ENCODE data around the gene SMIM22.

The SMIM22 gene, protein sequence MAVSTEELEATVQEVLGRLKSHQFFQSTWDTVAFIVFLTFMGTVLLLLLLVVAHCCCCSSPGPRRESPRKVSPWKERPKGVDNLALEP

DNA sequence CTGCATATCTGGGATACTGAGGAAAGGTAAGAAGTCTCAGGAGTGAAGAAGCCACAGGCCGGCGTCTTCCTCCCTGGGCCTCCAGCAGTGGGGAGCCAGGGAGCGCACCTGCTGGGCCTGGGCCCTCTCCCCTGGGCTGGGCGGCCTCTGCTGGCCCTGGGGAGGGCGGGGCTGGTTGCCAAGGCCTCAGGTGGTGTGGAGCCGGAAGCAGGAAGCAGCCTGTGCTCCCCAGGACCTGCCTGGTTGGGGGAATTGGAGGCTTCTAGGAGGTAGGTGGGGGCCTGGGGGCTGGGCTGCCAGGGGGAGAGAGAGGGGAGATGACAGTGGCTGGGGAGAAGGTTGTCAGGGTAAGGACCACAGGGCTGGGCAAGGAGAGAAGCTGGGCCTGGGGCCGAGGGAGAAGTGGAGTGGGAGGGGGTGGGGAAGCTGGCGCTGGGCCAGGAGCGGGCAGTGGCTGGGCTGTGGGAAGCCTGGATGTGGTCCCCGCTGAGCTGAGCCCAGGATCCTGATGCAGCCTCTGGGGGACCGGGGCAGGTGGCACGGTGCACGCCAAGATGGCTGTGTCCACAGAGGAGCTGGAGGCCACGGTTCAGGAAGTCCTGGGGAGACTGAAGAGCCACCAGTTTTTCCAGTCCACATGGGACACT, at the start of gene SMIM22:
TSS of gene SMIM22 (plus strand) at position 189 of the 647 bp plus-strand sequence. CDS start at position 555, 366 bp downstream.
- peak; percentile 13 for DNase-seq (ENCODE audit: low spot score)

DNA sequence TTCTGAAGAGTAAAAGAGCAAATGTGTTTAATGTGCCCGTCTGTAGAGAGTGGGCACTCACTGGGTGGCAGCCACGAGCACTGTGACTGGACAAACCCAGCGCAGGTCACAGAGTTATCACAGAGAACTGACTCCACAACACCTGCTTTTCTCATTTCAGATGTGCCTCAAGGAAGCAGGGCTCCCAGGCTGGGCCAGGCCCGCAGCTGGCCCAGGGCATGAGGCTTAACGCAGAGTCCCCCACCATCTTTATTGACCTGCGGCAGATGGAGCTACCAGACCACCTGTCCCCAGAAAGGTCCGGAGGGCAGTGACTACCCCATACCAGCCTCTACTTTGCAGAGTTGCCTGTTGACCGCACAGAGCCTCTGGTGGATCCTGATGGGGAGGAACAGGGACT, 49.0 kb upstream of the SMIM22 start:
- no peak for DNase-seq (ENCODE audit: low spot score)

DNA sequence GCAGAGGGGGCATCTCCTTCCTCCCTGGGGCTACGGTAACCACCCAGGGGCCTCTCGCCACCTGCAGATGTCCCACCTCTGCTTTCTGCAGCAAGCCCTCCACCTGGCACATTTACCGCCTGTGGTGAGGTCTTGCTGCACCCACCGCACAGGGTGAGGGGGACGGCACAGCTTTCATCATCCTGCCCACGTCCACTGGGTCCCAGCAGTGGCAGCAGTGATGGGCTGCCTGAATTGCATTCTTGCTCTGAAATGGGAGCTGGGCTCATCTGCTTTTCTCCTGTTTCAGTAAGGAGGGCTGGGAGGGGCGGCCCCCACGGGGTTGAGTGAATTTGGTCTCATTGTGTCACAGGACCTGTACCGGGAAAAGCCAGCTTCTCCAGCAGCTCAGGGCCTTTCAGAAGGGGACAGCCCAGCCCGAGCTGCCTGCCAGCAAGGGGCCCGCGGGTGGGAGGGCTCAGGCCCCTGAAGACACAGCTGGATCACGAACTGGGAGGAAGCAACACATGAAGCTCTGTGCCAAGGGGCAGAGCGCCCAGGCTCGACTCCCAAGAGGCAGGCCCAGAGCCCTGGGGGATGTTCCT, 48.1 kb upstream of the SMIM22 start:
- no peak for DNase-seq (ENCODE audit: low spot score)

DNA sequence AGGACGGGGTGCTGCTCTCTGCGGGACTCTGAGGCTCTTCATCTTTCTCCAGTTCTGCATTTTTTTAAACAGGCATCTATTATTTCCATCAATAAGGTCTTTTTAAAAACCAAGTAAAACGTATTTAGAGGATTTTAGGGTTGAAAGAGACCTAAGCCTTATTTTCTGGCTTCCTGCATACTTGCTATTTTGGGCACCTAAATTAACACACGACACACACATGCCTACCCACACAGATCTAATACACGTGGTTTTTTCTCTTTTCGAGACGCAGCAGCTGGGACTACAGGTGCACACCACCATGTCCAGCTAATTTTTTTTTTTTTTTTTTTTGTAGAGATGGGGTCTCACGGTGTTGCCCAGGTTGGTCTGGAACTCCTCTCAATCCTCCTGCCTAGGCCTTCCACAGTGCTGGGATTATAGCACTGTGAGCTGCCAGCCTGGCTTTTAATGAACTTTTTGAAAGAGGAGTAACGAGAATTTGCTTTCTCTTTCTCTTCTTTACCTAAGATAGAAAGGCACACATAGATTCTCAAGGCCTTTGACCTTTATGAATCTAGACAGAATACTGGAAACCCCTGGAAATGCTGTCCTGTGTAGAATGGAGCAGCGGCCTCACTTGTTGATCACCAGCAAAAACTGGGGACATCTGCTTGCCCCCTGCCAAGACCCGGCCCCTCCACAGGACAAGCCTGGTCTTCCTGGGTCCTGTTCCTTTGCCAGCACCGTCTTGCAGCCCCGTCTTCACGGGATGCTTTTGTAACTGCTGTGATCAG, 47.1 kb upstream of the SMIM22 start:
- no peak for DNase-seq (ENCODE audit: low spot score)

DNA sequence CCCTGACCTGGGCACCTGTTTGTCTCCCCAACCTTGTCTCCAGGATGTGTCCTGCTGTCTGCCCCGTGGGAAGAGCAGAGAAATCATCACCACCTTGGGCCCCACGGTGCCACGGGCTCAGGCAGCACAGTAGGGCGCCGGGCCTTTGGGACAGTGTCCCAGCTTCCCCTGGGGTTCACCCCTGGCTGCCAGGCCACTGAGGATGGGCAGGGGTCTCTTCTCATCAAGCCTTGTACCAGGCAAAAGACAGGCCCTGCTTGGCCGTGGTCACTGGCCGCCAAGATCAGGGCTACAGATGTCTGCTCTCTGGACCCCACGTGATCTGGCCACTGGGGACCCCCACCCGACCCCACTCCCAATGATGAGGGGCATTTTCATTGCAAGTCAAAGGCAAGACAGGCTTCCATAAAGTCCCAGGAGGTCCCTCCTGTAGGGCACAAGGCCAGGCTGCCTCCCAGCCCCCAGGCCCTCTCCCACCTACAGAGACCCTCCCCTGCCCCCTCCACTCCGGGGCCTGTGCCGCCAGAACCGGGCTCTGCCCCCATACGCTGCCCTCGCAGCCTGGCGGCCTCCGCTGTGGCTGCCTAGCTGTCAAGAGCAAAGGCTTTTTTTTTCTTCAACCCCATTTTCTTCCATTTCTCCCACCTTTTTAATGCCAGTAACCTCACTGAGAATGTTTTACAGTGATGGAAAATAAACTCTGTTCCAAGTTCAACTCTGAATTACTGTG, 46.3 kb upstream of the SMIM22 start:
- DNase-seq (ENCODE audit: low spot score) = no peak

DNA sequence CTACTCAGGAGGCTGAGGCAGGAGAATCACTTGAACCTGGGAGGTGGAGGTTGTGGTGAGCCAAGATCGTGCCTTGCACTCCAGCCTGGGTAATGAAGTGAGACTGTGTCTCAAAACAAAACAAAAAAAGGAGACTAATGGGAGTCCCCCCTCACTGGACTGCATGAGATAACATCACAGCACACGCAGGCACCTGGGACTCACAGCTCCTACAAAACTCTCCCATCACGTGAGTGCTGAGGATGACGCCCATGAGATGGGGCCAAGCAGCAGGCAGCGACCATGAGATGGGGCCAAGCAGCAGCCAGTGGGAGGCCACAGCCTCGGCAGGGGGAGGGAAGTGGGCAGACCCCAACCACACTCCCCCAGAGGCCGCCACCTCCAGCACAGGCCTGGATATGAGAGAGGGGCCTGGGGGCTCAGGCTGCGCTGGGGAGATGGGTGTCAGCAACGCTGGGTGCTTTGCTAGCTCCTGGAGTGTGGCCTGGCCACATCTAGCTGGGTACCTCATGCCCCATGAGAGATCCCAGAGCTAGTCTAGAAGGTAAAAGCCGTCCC, 45.4 kb upstream of the SMIM22 start:
- no peak for DNase-seq (ENCODE audit: low spot score)

DNA sequence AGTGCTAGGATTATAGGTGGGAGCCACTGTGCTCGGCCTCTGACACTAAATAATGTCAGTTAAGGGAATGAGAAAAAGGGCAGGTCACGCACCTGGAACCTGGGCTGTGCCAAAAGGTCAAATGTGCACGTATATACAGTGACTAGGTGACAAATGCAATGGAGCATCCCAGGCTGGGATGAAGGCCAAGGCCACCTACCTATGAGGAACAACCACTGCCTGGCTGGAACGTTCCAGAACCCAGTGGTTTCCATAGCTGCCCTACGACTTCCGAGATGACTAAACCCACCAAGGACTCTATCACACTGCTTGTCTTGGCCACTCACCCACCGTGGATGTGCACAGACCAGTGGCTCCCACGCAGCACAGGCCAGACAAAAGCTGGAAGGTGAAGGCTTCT, 44.3 kb upstream of the SMIM22 start:
- no peak for DNase-seq (ENCODE audit: low spot score)

DNA sequence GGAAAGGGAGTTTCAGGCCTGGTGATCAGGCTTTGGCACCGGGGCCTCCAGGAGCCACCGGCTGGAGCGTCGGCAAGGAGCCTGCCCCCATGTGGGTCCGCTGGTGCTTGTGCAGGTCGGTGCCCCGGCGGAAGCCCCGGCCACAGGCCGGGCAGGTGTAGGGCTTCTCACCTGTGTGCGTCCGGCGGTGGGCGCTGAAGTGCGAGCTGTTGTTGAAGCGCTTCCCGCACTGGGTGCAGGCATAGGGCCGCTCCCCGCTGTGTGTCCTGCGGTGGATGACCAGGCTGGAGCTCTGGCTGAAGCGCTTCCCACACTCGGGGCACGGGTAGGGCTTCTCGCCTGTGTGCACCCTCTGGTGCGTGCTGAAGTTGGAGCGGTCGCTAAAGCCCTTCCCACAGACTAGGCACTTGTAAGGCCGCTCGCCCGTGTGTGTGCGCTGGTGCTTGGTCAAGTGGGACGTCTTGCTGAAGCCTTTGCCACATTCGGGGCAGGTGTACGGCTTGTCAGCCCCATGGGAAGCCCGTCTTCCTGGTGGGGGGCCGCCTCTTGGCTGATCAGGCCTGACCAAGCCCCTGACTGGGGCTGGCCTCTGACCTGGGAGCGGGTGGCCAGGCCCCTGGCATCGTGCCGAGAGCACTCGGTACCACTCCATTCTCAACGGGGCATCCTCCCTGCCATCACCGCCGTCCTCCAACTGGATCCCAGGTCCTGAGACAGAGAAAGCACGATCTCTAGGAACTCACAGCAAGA, 42.6 kb upstream of the SMIM22 start:
- no peak for DNase-seq (ENCODE audit: low spot score)

DNA sequence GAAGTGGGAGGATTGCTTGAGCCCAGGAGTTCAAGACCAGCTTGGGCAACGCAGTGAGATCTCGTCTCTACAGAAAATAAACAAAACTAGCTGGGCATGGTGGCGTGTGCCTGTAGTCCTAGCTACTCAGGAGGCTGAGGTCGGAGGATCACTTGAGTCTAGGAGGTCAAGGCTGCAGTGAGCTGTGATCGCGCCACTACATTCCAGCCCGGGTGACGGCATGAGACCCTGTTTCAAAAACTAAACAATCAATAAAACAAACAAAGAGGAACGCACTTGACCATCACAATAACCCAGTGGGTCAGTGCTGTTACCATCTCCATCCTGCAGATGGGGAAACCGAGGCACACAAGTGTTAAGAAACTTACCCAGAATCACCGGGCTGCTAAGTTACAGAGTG, 41.9 kb upstream of the SMIM22 start:
- DNase-seq (ENCODE audit: low spot score) = no peak

DNA sequence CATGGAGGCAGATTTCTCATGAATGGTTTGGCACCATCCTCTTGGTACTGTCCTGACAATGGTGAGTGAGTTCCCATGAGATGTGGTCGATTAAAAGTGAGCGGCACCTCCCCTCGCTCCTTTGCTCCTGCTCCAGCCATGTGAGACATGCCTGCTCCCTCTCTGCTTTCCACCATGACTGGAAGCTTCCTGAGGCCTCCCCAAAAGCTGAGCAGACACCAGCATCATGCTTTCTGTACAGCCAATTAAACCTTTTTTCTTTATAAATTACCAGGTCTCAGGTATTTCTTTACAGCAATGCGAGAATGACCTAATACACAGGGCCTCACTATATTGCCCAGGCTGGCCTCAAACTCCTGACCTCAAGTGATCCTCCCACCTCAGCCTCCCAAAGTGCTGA, 40.3 kb upstream of the SMIM22 start:
- no peak for DNase-seq (ENCODE audit: low spot score)

DNA sequence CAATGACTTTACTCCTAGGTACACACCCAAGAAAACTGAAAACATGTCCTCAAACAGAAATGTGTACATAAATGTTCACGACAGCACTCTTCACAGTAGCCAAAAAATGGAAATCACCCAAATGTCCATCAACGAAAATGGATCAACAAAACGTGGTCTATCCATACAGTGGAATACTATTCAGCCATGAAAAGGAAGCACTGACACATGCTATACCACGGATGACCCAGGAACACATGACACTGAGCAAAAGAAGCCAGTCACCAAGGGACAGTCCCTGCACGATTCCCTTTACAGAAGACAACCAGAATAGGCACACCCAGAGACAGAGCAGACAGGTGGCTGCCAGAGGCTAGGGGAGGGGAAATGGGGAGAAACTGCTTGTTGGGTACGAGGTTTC, 39.5 kb upstream of the SMIM22 start:
- no peak for DNase-seq (ENCODE audit: low spot score)

DNA sequence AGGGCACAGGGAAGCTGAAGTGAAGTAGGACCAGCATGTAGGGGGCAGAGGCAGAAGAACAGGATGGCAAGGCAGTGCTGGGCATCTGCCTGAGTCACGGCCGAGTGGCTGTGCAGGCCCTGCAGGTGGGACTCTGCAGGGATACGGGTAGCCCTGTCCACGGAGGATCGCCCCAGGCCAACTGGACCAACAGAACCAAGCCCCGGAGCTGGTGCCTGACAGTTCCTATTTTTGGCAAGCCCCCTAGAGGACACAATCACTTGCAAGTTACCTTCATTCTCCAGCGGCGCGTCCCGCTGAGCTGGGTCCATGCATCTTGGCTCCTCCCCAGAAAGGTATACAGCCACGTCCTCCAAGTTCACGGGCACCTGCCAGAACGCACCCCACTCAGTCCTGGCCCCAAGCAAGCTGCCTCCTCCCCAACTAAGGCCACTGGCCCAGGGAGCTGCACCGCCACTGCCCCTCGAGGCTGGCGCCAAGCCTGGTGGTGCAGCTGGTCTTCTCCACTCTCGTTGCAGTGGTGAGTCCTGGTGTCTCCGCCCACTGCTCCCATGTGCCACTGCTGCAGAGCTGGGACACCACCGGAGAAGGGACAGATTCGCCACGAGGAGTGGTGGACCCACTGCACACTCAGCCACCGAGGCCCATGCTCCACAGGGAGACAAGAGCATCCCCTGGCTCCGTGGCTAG, 34.8 kb upstream of the SMIM22 start:
- DNase-seq (ENCODE audit: low spot score) = no peak

DNA sequence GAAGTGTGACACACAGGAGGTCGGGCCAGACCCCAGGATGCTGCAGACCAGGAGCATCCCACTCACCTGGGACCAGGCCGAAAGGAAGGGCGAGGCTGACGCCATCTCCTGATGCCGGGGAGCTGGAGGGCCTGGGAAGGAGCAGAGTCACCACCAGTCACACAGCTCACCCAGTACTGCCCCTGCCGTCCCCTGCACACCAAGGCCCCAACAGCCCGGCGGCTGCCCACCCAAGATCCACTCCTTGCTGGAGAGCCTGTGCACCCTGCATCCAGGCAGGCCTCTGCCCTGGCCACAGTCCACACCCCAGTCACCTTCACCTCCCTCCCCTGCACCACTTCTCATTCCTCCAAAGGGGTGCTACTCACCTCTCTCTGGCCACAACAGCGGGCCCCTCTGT, 33.0 kb upstream of the SMIM22 start:
- no peak for DNase-seq (ENCODE audit: low spot score)

DNA sequence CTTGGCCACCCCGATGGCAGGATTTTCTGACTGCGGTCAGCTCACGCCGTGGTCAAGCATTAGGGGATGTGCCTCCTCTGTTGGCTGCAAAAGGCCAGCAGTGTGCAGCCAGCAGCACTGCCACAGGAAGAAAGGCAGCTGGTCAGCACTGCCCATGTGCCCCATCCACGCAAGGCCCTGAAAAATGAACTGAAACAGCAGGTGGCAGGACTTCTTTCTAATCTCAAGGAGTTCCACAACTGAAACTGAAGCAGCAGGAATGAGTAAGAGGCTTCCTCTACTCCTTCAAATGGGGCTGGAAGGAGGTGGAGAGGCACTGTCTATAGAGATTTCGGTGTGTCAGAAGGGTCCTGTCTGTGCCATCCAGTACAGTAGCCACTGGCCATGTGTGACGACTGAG, 31.4 kb upstream of the SMIM22 start:
- no peak for DNase-seq (ENCODE audit: low spot score)

DNA sequence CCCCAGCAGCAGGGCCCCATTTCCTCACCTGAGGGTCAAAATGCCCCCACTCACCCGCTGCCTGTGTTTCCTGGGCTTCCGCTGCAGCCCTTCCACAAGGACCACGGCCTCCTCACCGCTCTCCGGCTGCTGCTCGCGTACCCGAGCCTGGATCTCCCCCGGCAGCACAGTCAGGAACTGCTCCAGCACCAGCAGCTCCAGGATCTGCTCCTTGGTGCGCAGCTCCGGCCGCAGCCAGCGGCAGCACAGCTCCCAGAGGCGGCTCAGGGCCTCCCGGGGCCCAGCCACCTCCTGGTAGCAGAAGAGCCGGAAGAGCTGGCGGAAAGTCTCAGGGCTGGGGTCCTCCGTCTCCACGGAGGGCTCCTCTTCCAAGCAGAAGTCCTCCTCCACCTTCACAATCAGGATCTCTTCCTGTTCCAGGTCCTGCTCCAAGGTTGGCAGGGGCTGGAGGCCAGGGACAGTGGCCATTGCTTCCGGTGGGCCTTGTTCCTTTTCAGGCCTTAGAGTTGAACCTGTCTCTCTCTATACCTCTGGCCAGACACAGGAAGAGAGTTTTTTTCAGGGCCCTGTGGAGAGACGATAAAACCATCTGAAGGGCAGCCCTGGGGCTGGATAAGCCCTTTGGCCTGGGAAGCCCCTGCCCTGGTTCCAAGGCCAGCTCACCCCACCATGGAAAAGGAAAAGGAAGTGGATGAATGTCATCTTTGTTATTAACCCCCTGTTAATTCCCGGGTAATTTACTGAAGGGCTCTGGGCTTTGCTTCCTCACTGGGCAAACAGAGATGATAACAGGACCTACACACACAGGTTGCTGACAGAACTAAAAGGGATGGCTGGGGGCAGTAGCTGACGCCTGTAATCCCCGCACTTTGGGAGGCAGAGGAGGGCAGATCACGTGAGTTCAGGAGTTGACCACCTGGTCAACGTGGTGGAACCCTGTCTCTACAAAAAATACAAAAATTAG, 29.4 kb upstream of the SMIM22 start:
- no peak for DNase-seq (ENCODE audit: low spot score)

DNA sequence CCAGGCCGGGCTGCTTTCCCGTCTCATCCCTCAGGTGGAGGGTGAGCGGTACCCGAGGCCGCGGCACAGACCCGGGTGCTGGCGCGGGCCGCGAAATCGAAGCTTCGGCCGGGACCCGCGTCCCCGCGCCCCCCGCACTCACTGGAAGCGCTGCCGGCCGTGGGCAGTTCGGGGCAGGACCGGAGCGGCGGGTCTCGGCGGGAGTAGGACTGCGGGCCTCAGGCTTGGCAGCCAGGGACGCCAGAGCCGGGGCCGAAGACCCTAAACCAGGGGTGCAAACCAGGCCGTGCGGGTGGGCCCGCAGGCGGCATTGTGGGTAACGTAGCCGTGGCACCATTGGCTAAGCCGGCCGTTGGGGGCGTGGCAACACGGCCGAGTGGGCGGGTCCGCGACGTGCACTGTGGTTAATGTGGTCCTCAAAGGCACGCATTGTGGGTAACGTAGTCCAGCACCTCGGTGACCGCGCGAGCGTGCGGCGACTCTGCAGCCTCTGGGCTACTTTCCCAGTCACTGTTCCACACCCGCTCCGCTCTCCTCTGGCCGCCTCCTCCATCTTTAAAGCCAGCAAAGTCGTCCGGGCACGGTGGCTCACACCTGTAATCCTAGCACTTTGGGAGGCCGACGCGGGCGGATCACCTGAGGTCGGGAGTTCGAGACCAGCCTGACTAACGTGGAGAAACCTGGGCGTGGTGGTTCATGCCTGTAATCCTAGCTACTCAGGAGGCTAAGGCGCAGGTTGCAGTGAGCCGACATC, 28.1 kb upstream of the SMIM22 start, which contains the start of gene ZNF500:
TSS of gene ZNF500 (minus strand) at position 288 of the 754 bp plus-strand sequence. CDS start 1,184 bp downstream, outside the sequence.
- DNase-seq (ENCODE audit: low spot score) = peak; percentile 95

DNA sequence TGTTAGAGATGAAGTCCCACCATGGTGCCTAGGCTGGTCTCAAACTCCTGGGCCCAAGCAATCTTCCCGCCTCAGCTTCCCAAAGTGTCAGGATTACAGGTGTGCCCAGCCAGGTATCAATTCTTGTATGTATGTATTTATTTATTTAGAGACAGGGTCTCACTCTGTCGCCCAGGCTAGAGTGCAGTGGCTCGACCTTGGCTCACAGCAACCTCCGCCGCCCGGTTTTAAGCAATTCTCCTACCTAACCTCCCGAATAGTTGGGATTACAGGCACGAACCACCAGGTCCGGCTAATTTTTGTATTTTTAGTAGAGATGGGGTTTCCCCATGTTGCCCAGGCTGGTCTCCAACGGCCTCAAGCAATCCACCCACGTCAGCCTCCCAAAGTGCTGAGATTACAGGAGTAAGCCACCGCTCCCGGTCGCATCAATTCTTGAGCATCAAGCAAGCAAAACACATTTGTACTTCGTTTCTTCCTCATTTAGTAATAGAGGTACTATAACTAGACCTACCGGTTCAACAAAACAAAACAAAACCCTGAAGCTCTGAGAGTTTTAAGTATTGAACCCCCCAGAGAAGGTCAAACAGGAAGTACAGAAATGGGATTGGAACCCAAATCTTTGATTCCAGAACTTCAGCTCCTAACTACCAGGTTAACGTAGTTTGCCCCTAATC, 27.2 kb upstream of the SMIM22 start:
- peak; percentile 34 for DNase-seq (ENCODE audit: low spot score)

Measured in kidney tubule cell (primary cell).